OCI-LY3 (cell line): Measurements from ENCODE around the gene TMEM11.

Experiments used
- EZH2phosphoT487 ChIP-seq: fragments of 200-600 bp; shearing (Covaris generic); IDR thresholded peaks from 2 replicates; pipeline ENCODE4 v1.6.1; 2018; ENCODE audit warnings: antibody characterized with exemption, mixed run types, low read depth
- TF ChIP-seq, protein P1 (sequence below): fragments of 200-600, 300-600 bp; sonication (generic); IDR thresholded peaks from 2 replicates; pipeline ENCODE4 v1.5.1; 2014; ENCODE audit warnings: antibody characterized with exemption, low read length, low read depth

DNA sequence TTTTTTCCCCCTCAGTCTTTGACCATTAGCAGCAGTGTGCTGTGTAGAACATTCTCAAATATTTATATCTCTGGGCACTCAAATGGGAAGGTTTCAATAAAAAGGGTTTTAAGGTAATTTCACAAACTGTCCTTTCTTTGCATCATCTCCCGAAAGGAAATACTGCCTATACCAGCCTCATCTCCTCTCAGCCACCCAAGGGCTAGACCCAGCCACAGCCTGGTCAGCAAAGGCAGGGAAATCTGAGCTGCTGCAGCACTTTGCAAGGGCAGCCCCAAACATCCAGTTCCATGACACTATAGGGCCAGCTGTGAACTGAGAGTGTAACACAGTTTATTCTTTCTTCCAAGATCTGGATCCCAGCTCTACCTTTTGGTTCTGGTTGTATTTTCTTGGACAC lies 28.9 kb downstream of the TMEM11 start:
- TF ChIP-seq, protein P1, sequence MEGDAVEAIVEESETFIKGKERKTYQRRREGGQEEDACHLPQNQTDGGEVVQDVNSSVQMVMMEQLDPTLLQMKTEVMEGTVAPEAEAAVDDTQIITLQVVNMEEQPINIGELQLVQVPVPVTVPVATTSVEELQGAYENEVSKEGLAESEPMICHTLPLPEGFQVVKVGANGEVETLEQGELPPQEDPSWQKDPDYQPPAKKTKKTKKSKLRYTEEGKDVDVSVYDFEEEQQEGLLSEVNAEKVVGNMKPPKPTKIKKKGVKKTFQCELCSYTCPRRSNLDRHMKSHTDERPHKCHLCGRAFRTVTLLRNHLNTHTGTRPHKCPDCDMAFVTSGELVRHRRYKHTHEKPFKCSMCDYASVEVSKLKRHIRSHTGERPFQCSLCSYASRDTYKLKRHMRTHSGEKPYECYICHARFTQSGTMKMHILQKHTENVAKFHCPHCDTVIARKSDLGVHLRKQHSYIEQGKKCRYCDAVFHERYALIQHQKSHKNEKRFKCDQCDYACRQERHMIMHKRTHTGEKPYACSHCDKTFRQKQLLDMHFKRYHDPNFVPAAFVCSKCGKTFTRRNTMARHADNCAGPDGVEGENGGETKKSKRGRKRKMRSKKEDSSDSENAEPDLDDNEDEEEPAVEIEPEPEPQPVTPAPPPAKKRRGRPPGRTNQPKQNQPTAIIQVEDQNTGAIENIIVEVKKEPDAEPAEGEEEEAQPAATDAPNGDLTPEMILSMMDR: no peak
- no peak for TF ChIP-seq EZH2phosphoT487
